IMR-90 (cell line): ENCODE measurements around the gene DCLK1. TPM values are rescaled to one million over a fixed set of nuclear protein-coding genes. Genes with fewer than 3 reads are reported as not detected.

ENCODE experiments used
- ATAC-seq: fragments of 200-7000 bp; cut with Tn5 transposase; 2 replicates; pipeline ENCODE4 v1.9.1; 2020; ENCODE audit warnings: low read depth, mild to moderate bottlenecking, moderate library complexity
- BruUV-seq: library from RNA; stranded (reverse); fragments of 400-500 nt; replicated peaks from 2 replicates; lab custom pipeline; 2021; lab: Mats Ljungman, UMichigan
- CTCF ChIA-PET: fragments of 300-600 bp; formaldehyde crosslinking; extraction: SDS; loops from one replicate; lab custom pipeline; 2021; ENCODE audit warnings: antibody characterized with exemption; lab: Yijun Ruan, JAX
- POLR2A ChIA-PET: fragments of 300-600 bp; sonication (Branson Sonifier 250); formaldehyde crosslinking; loops from one replicate; lab custom pipeline; 2022; ENCODE audit warnings: antibody characterized with exemption; ENCODE audit not compliant: unreplicated experiment; lab: Charles Lee
- DNase-seq: peaks from one replicate; pipeline ENCODE4 v3.0.0; 2013
- H2AFZ ChIP-seq: replicated peaks from 2 replicates; pipeline ENCODE3; 2013; ENCODE audit warnings: low read length, mild to moderate bottlenecking; ENCODE audit not compliant: poor library complexity
- H2AK5ac ChIP-seq: 2 replicates; pipeline ENCODE4 v1.6.1; 2013; ENCODE audit warnings: low read depth, low read length, inconsistent platforms
- H2AK9ac ChIP-seq: replicated peaks from 2 replicates; pipeline ENCODE3; 2013; ENCODE audit warnings: mild to moderate bottlenecking, low read depth, low read length, moderate library complexity; ENCODE audit not compliant: poor library complexity
- H2BK120ac ChIP-seq: 2 replicates; pipeline ENCODE4 v1.6.1; 2013; ENCODE audit warnings: low read depth, low read length, inconsistent platforms
- H2BK15ac ChIP-seq: 3 replicates; pipeline ENCODE4 v1.6.1; 2013; ENCODE audit warnings: low read depth, low read length, inconsistent platforms
- H2BK20ac ChIP-seq: 2 replicates; pipeline ENCODE4 v1.6.1; 2013; ENCODE audit warnings: low read depth, mild to moderate bottlenecking, inconsistent platforms, low read length, moderate library complexity
- H2BK5ac ChIP-seq: 2 replicates; pipeline ENCODE4 v1.6.1; 2013; ENCODE audit warnings: mild to moderate bottlenecking, low read depth, low read length, inconsistent platforms; ENCODE audit not compliant: poor library complexity, severe bottlenecking
- H3K14ac ChIP-seq: replicated peaks from 2 replicates; pipeline ENCODE4 v1.6.1; 2013; ENCODE audit warnings: low read depth, low read length, inconsistent platforms
- H3K18ac ChIP-seq: 2 replicates; pipeline ENCODE4 v1.6.1; 2013; ENCODE audit warnings: low read depth, low read length, control low read depth
- H3K23ac ChIP-seq: 2 replicates; pipeline ENCODE4 v1.6.1; 2013; ENCODE audit warnings: low read depth, low read length, inconsistent platforms
- H3K27ac ChIP-seq: 2 replicates; pipeline ENCODE4 v1.5.1; 2013; ENCODE audit warnings: mild to moderate bottlenecking, control low read depth, low read length; ENCODE audit not compliant: insufficient read depth
- H3K27me3 ChIP-seq: 2 replicates; pipeline ENCODE4 v1.6.1; 2013; ENCODE audit warnings: low read length; ENCODE audit not compliant: control insufficient read depth, insufficient read depth
- H3K36me3 ChIP-seq: 2 replicates; pipeline ENCODE4 v1.6.1; 2013; ENCODE audit warnings: low read length, mixed read lengths; ENCODE audit not compliant: control insufficient read depth, insufficient read depth
- H3K4ac ChIP-seq: 2 replicates; pipeline ENCODE4 v1.6.1; 2013; ENCODE audit warnings: low read depth, low read length, inconsistent platforms
- H3K4me1 ChIP-seq: 2 replicates; pipeline ENCODE4 v1.6.1; 2013; ENCODE audit warnings: low read length, mixed read lengths; ENCODE audit not compliant: control insufficient read depth, insufficient read depth
- H3K4me2 ChIP-seq: 2 replicates; pipeline ENCODE4 v1.6.1; 2013; ENCODE audit warnings: low read depth, mild to moderate bottlenecking, control low read depth, low read length, moderate library complexity
- H3K4me3 ChIP-seq: 2 replicates; pipeline ENCODE4 v1.5.1; 2013; ENCODE audit warnings: low read depth, mild to moderate bottlenecking, control low read depth, low read length, moderate library complexity; ENCODE audit not compliant: insufficient read depth
- H3K56ac ChIP-seq: 2 replicates; pipeline ENCODE4 v1.6.1; 2013; ENCODE audit warnings: low read length, inconsistent platforms; ENCODE audit not compliant: insufficient read depth; ENCODE audit errors: extremely low read depth
- H3K79me1 ChIP-seq, 2 experiments: 2 replicates each; pipeline ENCODE4 v1.6.1; 2013; ENCODE audit warnings: low read length in 2 of 2, inconsistent platforms in 1 of 2, low read depth in 1 of 2
- H3K9ac ChIP-seq: 2 replicates; pipeline ENCODE4 v1.6.1; 2013; ENCODE audit warnings: low read depth, low read length, control low read depth
- H3K9me1 ChIP-seq: 2 replicates; pipeline ENCODE4 v1.6.1; 2013; ENCODE audit warnings: low read length, inconsistent platforms; ENCODE audit not compliant: insufficient read depth
- H3K9me3 ChIP-seq: 2 replicates; pipeline ENCODE4 v1.6.1; 2013; ENCODE audit warnings: low read length; ENCODE audit not compliant: control insufficient read depth, insufficient read depth
- H4K20me1 ChIP-seq: 2 replicates; pipeline ENCODE4 v1.6.1; 2013; ENCODE audit warnings: low read length, inconsistent platforms; ENCODE audit not compliant: insufficient read depth
- H4K5ac ChIP-seq: 2 replicates; pipeline ENCODE4 v1.6.1; 2013; ENCODE audit warnings: mild to moderate bottlenecking, low read depth, low read length, control low read depth
- H4K8ac ChIP-seq, 2 experiments: 2 replicates each; pipeline ENCODE4 v1.6.1; 2013; ENCODE audit warnings: low read depth in 2 of 2, low read length in 2 of 2, control low read depth in 1 of 2, inconsistent platforms in 1 of 2
- H4K91ac ChIP-seq: 2 replicates; pipeline ENCODE4 v1.6.1; 2013; ENCODE audit warnings: low read depth, low read length, inconsistent platforms; ENCODE audit not compliant: insufficient read depth
- MAFK ChIP-seq: IDR thresholded peaks from 2 replicates; pipeline ENCODE4 v1.6.1; 2012; ENCODE audit warnings: low read depth, low read length, improper control_type of control experiment
- MAZ ChIP-seq: IDR thresholded peaks from 2 replicates; pipeline ENCODE4 v1.6.1; 2012; ENCODE audit warnings: low read depth, mild to moderate bottlenecking, low read length, improper control_type of control experiment, moderate library complexity, borderline replicate concordance
- WGBS, 2 experiments: methylation state at CpG; one replicate each; pipeline versions ENCODE4 v1.1.5 to v1.1.7; 2013; ENCODE audit warnings: missing lambda C conversion rate in 2 of 2; ENCODE audit not compliant: insufficient read length in 1 of 2; ENCODE audit errors: extremely low coverage in 2 of 2; 5-methylcytosine and 5-hydroxymethylcytosine counted together
- dilution Hi-C: fragments of 300-500 bp; cut with HindIII; formaldehyde crosslinking; loops from one replicate; pipeline ENCODE4 v1.14.3; 2018; ENCODE audit warnings: low sequenced_read_pairs; ENCODE audit not compliant: unreplicated experiment
- in situ Hi-C: fragments of 300-500 bp; cut with MboI; formaldehyde crosslinking; loops from 3 replicates; pipeline ENCODE4 v1.14.3; 2019; ENCODE audit warnings: low sequenced_read_pairs, inconsistent platforms, mixed read lengths
- intact Hi-C: fragments of 100-400 bp; cut with micrococcal nuclease; formaldehyde crosslinking; loops from 2 replicates; pipeline ENCODE4 v1.10.0; 2022
- polyA plus RNA-seq, 3 experiments: library from polyadenylated mRNA; depleted of rRNA; stranded (reverse); fragments of >200 nt; gene quantifications; 2 replicates each; pipeline ENCODE4 v1.2.3, GENCODE V29; 2012; ENCODE audit warnings: low replicate concordance in 1 of 3
- total RNA-seq: library from RNA; depleted of rRNA; stranded (reverse); fragments of >200 nt; gene quantifications from 2 replicates; pipeline ENCODE4 v1.2.3, GENCODE V29; 2012

The DCLK1 gene
- total and polyA plus RNA-seq, 2 of the 4 experiments (the other 2 are of a cell fraction), result under 0.01 to 0.02 TPM

DNA sequence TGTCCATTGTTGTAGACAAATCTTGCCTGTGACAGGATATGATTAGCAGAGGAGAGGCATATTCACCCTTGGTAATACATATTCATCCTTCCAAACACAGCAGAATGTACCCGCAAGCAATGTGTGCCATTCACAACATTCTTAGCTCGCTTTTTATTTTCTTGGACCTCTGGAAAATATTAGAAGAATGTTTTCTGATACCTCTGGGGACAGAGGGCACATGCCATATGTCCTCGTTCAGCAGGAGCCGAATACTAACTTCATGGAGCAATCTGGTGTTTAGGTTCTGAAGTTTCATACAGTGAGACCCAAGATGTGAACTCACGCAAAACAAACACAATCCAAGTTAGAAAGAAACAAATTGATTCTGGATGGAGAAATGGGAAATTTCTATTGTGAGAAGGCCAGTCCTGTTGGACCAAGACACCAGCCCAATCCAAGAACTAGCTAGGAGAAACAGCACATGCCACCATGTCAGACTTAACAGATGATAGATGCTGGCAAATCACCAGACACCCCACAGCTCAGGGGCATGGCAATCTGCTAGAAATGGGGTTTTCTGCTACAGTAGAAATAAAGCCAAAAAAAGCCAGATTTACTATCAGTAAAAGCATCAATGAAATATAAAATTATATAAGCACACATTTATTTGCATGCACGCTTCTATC is 297.4 kb downstream of the DCLK1 start:
- ChIA-PET POLR2A (no interaction called here), CTCF (interaction anchor here (1.7 kb wide), 1 partner anchor 16 kb away, joined by 6 read pairs; no protein-coding TSS in a partner anchor)
- DNase-seq, result no peak
- H4K91ac ChIP-seq, result no peak overlapping the region
- H3K4ac ChIP-seq, result no peak overlapping the region
- H3K27me3 ChIP-seq, result no peaks in the 10 kb centered on the region
- H4K20me1 ChIP-seq, result no peaks in the 10 kb centered on the region
- in situ Hi-C loops, result no loop called here
- no peak overlapping the region for H3K23ac ChIP-seq
- dilution Hi-C loops, result no loop called here
- TF ChIP-seq MAFK, result no peak
- no peak for TF ChIP-seq MAZ
- no peak overlapping the region for H3K4me2 ChIP-seq
- no peak overlapping the region for H2BK20ac ChIP-seq
- no peak overlapping the region for H4K8ac ChIP-seq
- no peak overlapping the region for H2AK9ac ChIP-seq
- H2BK5ac ChIP-seq, result no peak overlapping the region
- no peak overlapping the region for H3K56ac ChIP-seq
- peaks cover 7% of the 10 kb centered on the region for H3K4me1 ChIP-seq
- ATAC-seq, result no peak
- no peak overlapping the region for H2AK5ac ChIP-seq
- H2AFZ ChIP-seq, result no peak overlapping the region
- peaks cover 10% of the 10 kb centered on the region; the same call in 1 of the 2 replicates for H3K9me1 ChIP-seq
- WGBS, 2 experiments, result no CpG with 5 or more reads among the region's 6 CpGs
- H3K27ac ChIP-seq, result no peak overlapping the region
- no peak overlapping the region for H2BK15ac ChIP-seq
- H3K79me1 ChIP-seq, result no peaks in the 10 kb centered on the region
- intact Hi-C loops, result no loop called here
- no peak overlapping the region for H4K5ac ChIP-seq
- no peak overlapping the region for H3K4me3 ChIP-seq
- H2BK120ac ChIP-seq, result peak overlapping the region; percentile 22; the same call in 1 of the 2 replicates
- H3K9ac ChIP-seq, result no peak overlapping the region
- no TSS peak for BruUV-seq
- no peaks in the 10 kb centered on the region for H3K36me3 ChIP-seq
- H3K9me3 ChIP-seq, result no peaks in the 10 kb centered on the region
- no peak overlapping the region for H3K18ac ChIP-seq
- H3K14ac ChIP-seq, result no peak overlapping the region
